GM18951 (cell line): ENCODE measurements around the gene APLP2.

ENCODE experiments used
- POLR2A ChIP-seq: IDR thresholded peaks from 4 replicates; pipeline ENCODE4 v1.6.1; 2011; ENCODE audit warnings: mild to moderate bottlenecking; ENCODE audit not compliant: insufficient read length, insufficient read depth; ENCODE audit errors: extremely low read depth
- in situ Hi-C: fragments of 300-500 bp; cut with MboI; formaldehyde crosslinking; loops from one replicate; pipeline ENCODE4 v1.12.0; 2022; ENCODE audit warnings: low sequenced_read_pairs, mixed read lengths, inconsistent platforms; ENCODE audit not compliant: unreplicated experiment

Gene APLP2

GRCh38 chr11:130124096-130124495 is 54.4 kb downstream of the APLP2 start:
- in situ Hi-C loops: no loop called here
- no peak for TF ChIP-seq POLR2A

- TF ChIP-seq POLR2A: no peak
- in situ Hi-C loops: no loop called here
Measured at GRCh38 chr11:130125638-130126037, 55.9 kb downstream of the APLP2 start.

GRCh38 chr11:130126516-130126915 is 56.8 kb downstream of the APLP2 start:
- in situ Hi-C loops: no loop called here
- TF ChIP-seq POLR2A: no peak

- in situ Hi-C loops: no loop called here
- no peak for TF ChIP-seq POLR2A
Measured at GRCh38 chr11:130127509-130127908, 57.8 kb downstream of the APLP2 start.

- in situ Hi-C loops: no loop called here
- no peak for TF ChIP-seq POLR2A
Measured at GRCh38 chr11:130128626-130129025, 58.9 kb downstream of the APLP2 start.

GRCh38 chr11:130129922-130130321 is 60.2 kb downstream of the APLP2 start:
- in situ Hi-C loops: loop anchor here (5.0 kb wide), 1 partner anchor 208 kb away; no protein-coding TSS in a partner anchor
- TF ChIP-seq POLR2A: no peak

- no peak for TF ChIP-seq POLR2A
- in situ Hi-C loops: loop anchor here (5.0 kb wide), 1 partner anchor 210 kb away; no protein-coding TSS in a partner anchor
Measured at GRCh38 chr11:130131961-130132850, 62.5 kb downstream of the APLP2 start.

GRCh38 chr11:130133716-130134115 is 64.0 kb downstream of the APLP2 start:
- no peak for TF ChIP-seq POLR2A
- in situ Hi-C loops: loop anchor here (5.0 kb wide), 1 partner anchor 211 kb away; no protein-coding TSS in a partner anchor

- in situ Hi-C loops: no loop called here
- no peak for TF ChIP-seq POLR2A
Measured at GRCh38 chr11:130136107-130136506, 66.4 kb downstream of the APLP2 start.

- TF ChIP-seq POLR2A: no peak
- in situ Hi-C loops: no loop called here
Measured at GRCh38 chr11:130137999-130138398, 68.3 kb downstream of the APLP2 start.

GRCh38 chr11:130139401-130139800 is 69.7 kb downstream of the APLP2 start:
- TF ChIP-seq POLR2A: no peak
- in situ Hi-C loops: no loop called here

GRCh38 chr11:130141561-130142341 is 72.1 kb downstream of the APLP2 start:
- in situ Hi-C loops: no loop called here
- no peak for TF ChIP-seq POLR2A

GRCh38 chr11:130144141-130144540 is 74.4 kb downstream of the APLP2 start:
- no peak for TF ChIP-seq POLR2A

More at GRCh38 chr11:130144141-130144540, 74.4 kb downstream of the APLP2 start:
- in situ Hi-C loops: no loop called here
